Gastrocnemius medialis (tissue), 4 donors: ENCODE data around the gene RILPL1.
"Not testable (repeated sequence)": the region's sequence is repeated elsewhere in the genome, so short reads cannot be mapped to it uniquely, and the experiment has no call there.

Source experiments
- CTCF ChIP-seq, 5 experiments: fragments of 450-650 bp in 3 of 5; fragments of 200-600 bp in 2 of 5; sonication (generic) in 2 of 5; IDR thresholded peaks in 4 of 5; conservative IDR thresholded peaks in 1 of 5; 1 replicate in 4 of 5; 2 replicates in 1 of 5; pipeline ENCODE4 v1.5.1; 2016 to 2019; ENCODE audit warnings: antibody characterized with exemption in 5 of 5, mild to moderate bottlenecking in 3 of 5, moderate library complexity in 3 of 5
- POLR2A ChIP-seq, 2 donors: fragments of 450-650 bp; IDR thresholded peaks; one replicate each; pipeline ENCODE4 v1.6.1; 2017; ENCODE audit warnings: antibody characterized with exemption in 2 of 2, mild to moderate bottlenecking in 2 of 2, moderate library complexity in 2 of 2

GRCh38 chr12:123554136-123554535 lies 20.6 kb upstream of the RILPL1 start:
- not testable (repeated sequence) for TF ChIP-seq CTCF (IDR thresholded peaks at IDR 0.05 in 4 of 5, conservative IDR thresholded peaks at IDR 0.05 in 1 of 5); POLR2A (IDR thresholded peaks at IDR 0.05)
